Measurements from ENCODE around the gene RASSF5. TPM values are rescaled to one million over a fixed set of nuclear protein-coding genes. Genes with fewer than 3 reads are reported as not detected.

Gene RASSF5
- polyA plus RNA-seq, 1 donor from 2014 or later: 4.0 TPM

GRCh38 chr1:206588492-206588891 lies 81.2 kb downstream of the RASSF5 start:
- Histone ChIP-seq H3K36me3 (ENCODE audit: insufficient read depth, low read length) (peaks cover 6% of the 10 kb centered on the region), H3K4me2 (ENCODE audit: low read length) (no peak overlapping the region), H3K9me2 (ENCODE audit: insufficient read depth, low read length) (no peaks in the 10 kb centered on the region)

GRCh38 chr1:206589206-206589605 lies 81.9 kb downstream of the RASSF5 start:
- Histone ChIP-seq H4K20me1 (ENCODE audit: insufficient read depth) (no peaks in the 10 kb centered on the region), H2AFZ (ENCODE audit: low read depth, low read length) (no peak overlapping the region), H3K27me3 (ENCODE audit: insufficient read depth, low read depth, low read length) (no peaks in the 10 kb centered on the region), H3K36me3 (ENCODE audit: insufficient read depth, low read length) (peaks cover 6% of the 10 kb centered on the region), H3K27ac (ENCODE audit: low read length) (no peak overlapping the region), H3K4me2 (ENCODE audit: low read length) (no peak overlapping the region), H3K9me3 (ENCODE audit: low read length) (no peaks in the 10 kb centered on the region), H3F3A (ENCODE audit: insufficient read depth, low read length, poor library complexity, severe bottlenecking) (no peaks in the 10 kb centered on the region), H3K9me2 (ENCODE audit: insufficient read depth, low read length) (no peaks in the 10 kb centered on the region), H3K9ac (ENCODE audit: low read length) (no peak overlapping the region), H3K79me2 (replicated peaks; ENCODE audit: insufficient read depth, low read length) (no peaks in the 10 kb centered on the region), H3K4me3 (ENCODE audit: low read length) (no peak overlapping the region)
- TF ChIP-seq POLR2AphosphoS5 (IDR thresholded peaks at IDR 0.05) (no peak), EP300 (conservative IDR thresholded peaks at IDR 0.05; ENCODE audit: poor library complexity, severe bottlenecking) (no peak), EZH2 (IDR thresholded peaks at IDR 0.05; ENCODE audit: borderline replicate concordance, insufficient read depth, low read length, poor library complexity, severe bottlenecking) (no peak), RAD21 (conservative IDR thresholded peaks at IDR 0.05) (no peak), REST (IDR thresholded peaks at IDR 0.05; ENCODE audit: borderline replicate concordance) (no peak), MXI1 (conservative IDR thresholded peaks at IDR 0.05; ENCODE audit: poor library complexity, severe bottlenecking) (no peak), CTCF (IDR thresholded peaks at IDR 0.05; ENCODE audit: poor library complexity, severe bottlenecking) (no peak), TAF1 (IDR thresholded peaks at IDR 0.05; ENCODE audit: low read depth) (no peak), SMC3 (conservative IDR thresholded peaks at IDR 0.05; ENCODE audit: poor library complexity) (no peak)

More at GRCh38 chr1:206588492-206588891, 81.2 kb downstream of the RASSF5 start:
- no peaks in the 10 kb centered on the region for H3K27me3 ChIP-seq (ENCODE audit: insufficient read depth, low read depth, low read length)
- H3K9me3 ChIP-seq (ENCODE audit: low read length): no peaks in the 10 kb centered on the region
- no peak overlapping the region for H3K27ac ChIP-seq (ENCODE audit: low read length)
- H2AFZ ChIP-seq (ENCODE audit: low read depth, low read length): no peak overlapping the region
- no peak overlapping the region for H3K9ac ChIP-seq (ENCODE audit: low read length)
- H4K20me1 ChIP-seq (ENCODE audit: insufficient read depth): no peaks in the 10 kb centered on the region
- no peaks in the 10 kb centered on the region for H3F3A ChIP-seq (ENCODE audit: insufficient read depth, low read length, poor library complexity, severe bottlenecking)
- H3K79me2 ChIP-seq (replicated peaks; ENCODE audit: insufficient read depth, low read length): no peaks in the 10 kb centered on the region
- no peak for TF ChIP-seq EP300 (conservative IDR thresholded peaks at IDR 0.05; ENCODE audit: poor library complexity, severe bottlenecking)
- no peak overlapping the region for H3K4me3 ChIP-seq (ENCODE audit: low read length)

Data from neural cell (in vitro differentiated cells).